Uterus (tissue), 4 donors: ENCODE measurements around the gene GDNF. TPM values are rescaled to one million over a fixed set of nuclear protein-coding genes. Genes with fewer than 3 reads are reported as not detected.

Experiments
- DNase-seq, 2 donors: peaks; one replicate each; pipeline ENCODE4 v3.0.0-alpha.2; 2019 to 2020
- H3K27ac ChIP-seq, 2 donors: fragments of 200-600 bp; sonication (generic); 1 replicate in 1 of 2; 2 replicates in 1 of 2; pipeline ENCODE4 v1.5.1; 2016 to 2018
- H3K27me3 ChIP-seq, 2 donors: fragments of 200-600 bp; sonication (generic); one replicate each; pipeline ENCODE4 v1.5.1; 2018 to 2019; ENCODE audit warnings: control low read depth in 1 of 2
- H3K36me3 ChIP-seq, 2 donors: fragments of 200-600 bp; sonication (generic); one replicate each; pipeline ENCODE4 v1.5.1; 2019; ENCODE audit warnings: control low read depth in 1 of 2
- H3K4me1 ChIP-seq, 2 donors: fragments of 200-600 bp; sonication (generic); one replicate each; pipeline ENCODE4 v1.5.1; 2018 to 2019; ENCODE audit warnings: control low read depth in 1 of 2
- H3K4me3 ChIP-seq, 2 donors: fragments of 200-600 bp; sonication (generic); 1 replicate in 1 of 2; 2 replicates in 1 of 2; pipeline ENCODE4 v1.5.1; 2018 to 2019; ENCODE audit warnings: mild to moderate bottlenecking in 1 of 2
- H3K9me3 ChIP-seq, 2 donors: fragments of 200-600 bp; sonication (generic); one replicate each; pipeline ENCODE4 v1.5.1; 2019; ENCODE audit warnings: control low read depth in 1 of 2
- CTCF ChIP-seq, 4 experiments: fragments of 200-600 bp in 2 of 4; fragments of 450-650 bp in 2 of 4; sonication (generic) in 2 of 4; IDR thresholded peaks; one replicate each; pipeline ENCODE4 v1.5.1; 2016 to 2019; ENCODE audit warnings: antibody characterized with exemption in 4 of 4, mild to moderate bottlenecking in 2 of 4, moderate library complexity in 1 of 4
- POLR2A ChIP-seq, 2 donors: fragments of 450-650 bp; IDR thresholded peaks; one replicate each; pipeline ENCODE4 v1.6.1; 2016; ENCODE audit warnings: antibody characterized with exemption in 2 of 2, mild to moderate bottlenecking in 1 of 2, moderate library complexity in 1 of 2
- intact Hi-C: fragments of 100-400 bp; cut with DNase I; formaldehyde crosslinking; loops from one replicate; pipeline ENCODE4 v1.15.1; 2023; ENCODE audit warnings: low total_unique reads
- total RNA-seq, 4 donors: library from RNA; depleted of rRNA in 3 of 4; stranded (reverse); fragments of >200 nt in 3 of 4; gene quantifications; one replicate each; pipeline versions ENCODE4 v1.1.0 to v1.2.4, GENCODE V29; 2014 to 2023
- donor health status: DM: yes; HTN: yes; CAD: no.

GDNF gene
- total RNA-seq, 4 donors from 2014 or later = 0.77 to 1.0 (median 0.85) TPM; not detected in 1

- H3K27ac ChIP-seq = no peak overlapping the region
- no peak for DNase-seq
- intact Hi-C loops = no loop called here
- H3K27me3 ChIP-seq = no peaks in the 10 kb centered on the region
- no peak overlapping the region for H3K4me3 ChIP-seq
- no peaks in the 10 kb centered on the region for H3K9me3 ChIP-seq
- TF ChIP-seq CTCF (IDR thresholded peaks at IDR 0.05) (no peak), POLR2A (IDR thresholded peaks at IDR 0.05) (no peak)
- H3K4me1 ChIP-seq = no peaks in the 10 kb centered on the region
- no peaks in the 10 kb centered on the region for H3K36me3 ChIP-seq
Observed at GRCh38 chr5:37816883-37817282, 23.0 kb downstream of the GDNF start.

- no peak overlapping the region for H3K27ac ChIP-seq
- TF ChIP-seq CTCF (IDR thresholded peaks at IDR 0.05) = no peak
- TF ChIP-seq POLR2A (IDR thresholded peaks at IDR 0.05) = no peak
- no peaks in the 10 kb centered on the region for H3K27me3 ChIP-seq
- intact Hi-C loops = no loop called here
- no peak overlapping the region for H3K4me3 ChIP-seq
- H3K36me3 ChIP-seq = no peaks in the 10 kb centered on the region
- H3K9me3 ChIP-seq = no peaks in the 10 kb centered on the region
- H3K4me1 ChIP-seq = no peaks in the 10 kb centered on the region
- DNase-seq = no peak
Observed at GRCh38 chr5:37816331-37816730, 23.5 kb downstream of the GDNF start.

GRCh38 chr5:37815913-37816312 lies 23.9 kb downstream of the GDNF start:
- Histone ChIP-seq H3K36me3 (no peaks in the 10 kb centered on the region), H3K27ac (no peak overlapping the region)

GRCh38 chr5:37814699-37815098 lies 25.1 kb downstream of the GDNF start:
- Histone ChIP-seq H3K4me1 (no peaks in the 10 kb centered on the region), H3K36me3 (no peaks in the 10 kb centered on the region), H3K27me3 (no peaks in the 10 kb centered on the region), H3K27ac (no peak overlapping the region), H3K4me3 (no peak overlapping the region), H3K9me3 (no peaks in the 10 kb centered on the region)
- no peak for DNase-seq
- intact Hi-C loops = no loop called here
- TF ChIP-seq CTCF (IDR thresholded peaks at IDR 0.05) = no peak
- TF ChIP-seq POLR2A (IDR thresholded peaks at IDR 0.05) = no peak

More at GRCh38 chr5:37815913-37816312, 23.9 kb downstream of the GDNF start:
- H3K4me3 ChIP-seq = no peak overlapping the region
- DNase-seq = no peak
- TF ChIP-seq CTCF (IDR thresholded peaks at IDR 0.05) (no peak), POLR2A (IDR thresholded peaks at IDR 0.05) (no peak)
- H3K27me3 ChIP-seq = no peaks in the 10 kb centered on the region
- no peaks in the 10 kb centered on the region for H3K4me1 ChIP-seq
- intact Hi-C loops = no loop called here
- H3K9me3 ChIP-seq = no peaks in the 10 kb centered on the region

- H3K4me3 ChIP-seq = no peak overlapping the region
- H3K36me3 ChIP-seq = no peaks in the 10 kb centered on the region
- DNase-seq = no peak
- H3K27ac ChIP-seq = no peak overlapping the region
- TF ChIP-seq CTCF (IDR thresholded peaks at IDR 0.05) = no peak
- H3K27me3 ChIP-seq = no peaks in the 10 kb centered on the region
- no peaks in the 10 kb centered on the region for H3K4me1 ChIP-seq
- intact Hi-C loops = no loop called here
- H3K9me3 ChIP-seq = no peaks in the 10 kb centered on the region
Observed at GRCh38 chr5:37812365-37812764, 27.5 kb downstream of the GDNF start.
